Nephron (organoid): ENCODE data around the gene EIF2B1.

Experiments used
- H3K27ac Mint-ChIP-seq, 3 experiments: 2 replicates each; pipeline ENCODE4 v1.8.0; 2020; ENCODE audit warnings: mixed read lengths in 3 of 3, mild to moderate bottlenecking in 2 of 3, moderate library complexity in 1 of 3
- H3K27me3 Mint-ChIP-seq: 2 replicates; pipeline ENCODE4 v1.8.0; 2021; ENCODE audit warnings: low read depth, mild to moderate bottlenecking, moderate library complexity, mixed read lengths
- H3K36me3 Mint-ChIP-seq: 2 replicates; pipeline ENCODE4 v1.8.0; 2020; ENCODE audit warnings: low read depth, mixed read lengths
- H3K4me1 Mint-ChIP-seq: 2 replicates; pipeline ENCODE4 v1.8.0; 2020; ENCODE audit warnings: mixed read lengths
- H3K4me3 Mint-ChIP-seq, 3 experiments: 2 replicates each; pipeline ENCODE4 v1.8.0; 2020; ENCODE audit warnings: mild to moderate bottlenecking in 3 of 3, mixed read lengths in 3 of 3, moderate library complexity in 2 of 3
- H3K9me3 Mint-ChIP-seq: 2 replicates; pipeline ENCODE4 v1.8.0; 2020; ENCODE audit warnings: mixed read lengths
- CTCF ChIP-seq, 3 experiments: fragments of 200-600 bp; sonication (generic); IDR thresholded peaks; one replicate each; pipeline ENCODE4 v1.5.0; 2021; ENCODE audit warnings: antibody characterized with exemption in 3 of 3; ENCODE audit not compliant: unreplicated experiment in 3 of 3

Gene EIF2B1

GRCh38 chr12:123601602-123602489 lies 31.6 kb downstream of the EIF2B1 start, which contains the start of gene DDX55:
TSS of gene DDX55 (plus strand) at chr12:123602099. CDS start at chr12:123602149, 50 bp downstream.
- H3K4me3 Mint-ChIP-seq: peak within 1 kb of the TSS; percentile 81 to 96 (median 95)

GRCh38 chr12:123599721-123600120 lies 33.8 kb downstream of the EIF2B1 start:
- Mint-ChIP-seq H3K27me3 (no peaks in the 10 kb centered on the region), H3K27ac (peak overlapping the region; percentile 11 to 76 (median 21)), H3K9me3 (no peaks in the 10 kb centered on the region), H3K4me1 (peaks cover 23% of the 10 kb centered on the region), H3K4me3 (peak overlapping the region; percentile 69 to 81 (median 79)), H3K36me3 (peaks cover 43% of the 10 kb centered on the region)
- no peak for TF ChIP-seq CTCF (IDR thresholded peaks at IDR 0.05; ENCODE audit: unreplicated experiment in 3 of 3)

More at GRCh38 chr12:123601602-123602489, 31.6 kb downstream of the EIF2B1 start, which contains the start of gene DDX55:
- no peaks in the 10 kb centered on the region for H3K9me3 Mint-ChIP-seq
- H3K27me3 Mint-ChIP-seq: no peaks in the 10 kb centered on the region
- peaks cover 33% of the 10 kb centered on the region for H3K36me3 Mint-ChIP-seq
- peak within 1 kb of the TSS; percentile 26 to 92 (median 89) for H3K27ac Mint-ChIP-seq
- peak; percentile 31 to 64 (median 55) for TF ChIP-seq CTCF (IDR thresholded peaks at IDR 0.05; ENCODE audit: unreplicated experiment in 3 of 3)
- H3K4me1 Mint-ChIP-seq: peaks cover 23% of the 10 kb centered on the region

- peak overlapping the region; percentile 69 to 81 (median 79) for H3K4me3 Mint-ChIP-seq
- peaks cover 43% of the 10 kb centered on the region for H3K36me3 Mint-ChIP-seq
- H3K9me3 Mint-ChIP-seq: no peaks in the 10 kb centered on the region
- no peaks in the 10 kb centered on the region for H3K27me3 Mint-ChIP-seq
- TF ChIP-seq CTCF (IDR thresholded peaks at IDR 0.05; ENCODE audit: unreplicated experiment in 3 of 3): no peak
- H3K4me1 Mint-ChIP-seq: peaks cover 23% of the 10 kb centered on the region
- peak overlapping the region; percentile 11 to 76 (median 21) for H3K27ac Mint-ChIP-seq
These were observed 34.2 kb downstream of the EIF2B1 start for GRCh38 chr12:123599310-123599709.

- H3K27me3 Mint-ChIP-seq: no peaks in the 10 kb centered on the region
- no peak overlapping the region for H3K4me3 Mint-ChIP-seq
- peaks cover 23% of the 10 kb centered on the region for H3K4me1 Mint-ChIP-seq
- no peaks in the 10 kb centered on the region for H3K9me3 Mint-ChIP-seq
- TF ChIP-seq CTCF (IDR thresholded peaks at IDR 0.05; ENCODE audit: unreplicated experiment in 3 of 3): no peak
- peaks cover 43% of the 10 kb centered on the region for H3K36me3 Mint-ChIP-seq
- H3K27ac Mint-ChIP-seq: no peak overlapping the region
These were observed 35.0 kb downstream of the EIF2B1 start for GRCh38 chr12:123598522-123598921.

GRCh38 chr12:123597100-123597499 lies 36.4 kb downstream of the EIF2B1 start:
- Mint-ChIP-seq H3K27ac (no peak overlapping the region), H3K4me1 (peaks cover 13% of the 10 kb centered on the region), H3K4me3 (no peak overlapping the region), H3K27me3 (no peaks in the 10 kb centered on the region), H3K36me3 (peaks cover 46% of the 10 kb centered on the region), H3K9me3 (no peaks in the 10 kb centered on the region)
- TF ChIP-seq CTCF (IDR thresholded peaks at IDR 0.05; ENCODE audit: unreplicated experiment in 3 of 3): no peak
